Keratinocyte (primary cell): ENCODE results near the gene OTX1.

ENCODE experiments used
- EZH2 ChIP-seq: IDR thresholded peaks from one replicate; pipeline ENCODE4 v1.6.1; 2012; ENCODE audit warnings: inconsistent platforms, mild to moderate bottlenecking, low read length, moderate library complexity
- TF ChIP-seq, protein P1 (sequence below), 3 experiments: IDR thresholded peaks in 1 of 3; conservative IDR thresholded peaks in 1 of 3; optimal IDR thresholded peaks in 1 of 3; 2 replicates in 2 of 3; 3 replicates in 1 of 3; pipeline versions ENCODE3 to v1.5.1; 2011; ENCODE audit warnings: low read length in 3 of 3, mild to moderate bottlenecking in 3 of 3, moderate library complexity in 2 of 3, control low read depth in 1 of 3, inconsistent platforms in 1 of 3; ENCODE audit not compliant: insufficient read depth in 2 of 3; ENCODE audit errors: extremely low read depth in 1 of 3

DNA sequence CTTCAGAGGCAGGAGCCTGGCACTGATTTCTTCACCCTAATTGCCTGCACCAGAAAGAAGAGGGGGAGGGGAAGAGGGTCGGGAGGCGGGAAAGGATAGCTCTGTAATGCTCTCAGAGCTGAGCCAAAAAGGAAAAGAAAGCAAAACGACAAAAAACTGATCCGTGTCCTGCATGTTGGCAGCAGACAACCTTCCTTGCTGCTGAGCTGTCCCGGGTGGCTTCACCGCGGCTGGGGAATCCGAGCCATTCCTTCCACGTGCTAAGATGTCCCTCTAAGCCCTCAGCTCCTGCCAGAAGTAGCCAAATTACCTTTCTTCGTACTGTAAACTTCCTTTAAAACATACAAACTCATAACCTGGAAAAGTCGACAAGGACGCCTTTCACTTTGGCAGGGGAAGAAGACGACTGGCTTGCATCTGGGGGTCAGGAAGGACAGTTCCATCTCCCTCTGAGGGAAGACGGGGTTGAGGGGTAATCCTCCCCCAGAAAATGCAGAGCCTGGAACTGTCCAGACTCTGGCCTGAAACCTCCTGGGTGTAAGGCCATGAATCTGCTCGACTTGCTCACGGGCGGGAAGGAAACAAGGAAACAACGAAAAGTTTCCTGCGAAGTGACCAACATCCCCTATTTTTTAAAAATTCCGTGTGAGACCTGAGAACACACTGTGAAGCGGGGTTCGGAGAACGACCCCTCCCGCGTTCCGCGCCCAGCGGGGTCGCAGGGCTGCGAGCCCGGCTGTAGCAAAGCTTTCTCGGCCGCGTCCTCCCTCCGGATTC is 7.7 kb downstream of the OTX1 start:
- TF ChIP-seq, protein P1, sequence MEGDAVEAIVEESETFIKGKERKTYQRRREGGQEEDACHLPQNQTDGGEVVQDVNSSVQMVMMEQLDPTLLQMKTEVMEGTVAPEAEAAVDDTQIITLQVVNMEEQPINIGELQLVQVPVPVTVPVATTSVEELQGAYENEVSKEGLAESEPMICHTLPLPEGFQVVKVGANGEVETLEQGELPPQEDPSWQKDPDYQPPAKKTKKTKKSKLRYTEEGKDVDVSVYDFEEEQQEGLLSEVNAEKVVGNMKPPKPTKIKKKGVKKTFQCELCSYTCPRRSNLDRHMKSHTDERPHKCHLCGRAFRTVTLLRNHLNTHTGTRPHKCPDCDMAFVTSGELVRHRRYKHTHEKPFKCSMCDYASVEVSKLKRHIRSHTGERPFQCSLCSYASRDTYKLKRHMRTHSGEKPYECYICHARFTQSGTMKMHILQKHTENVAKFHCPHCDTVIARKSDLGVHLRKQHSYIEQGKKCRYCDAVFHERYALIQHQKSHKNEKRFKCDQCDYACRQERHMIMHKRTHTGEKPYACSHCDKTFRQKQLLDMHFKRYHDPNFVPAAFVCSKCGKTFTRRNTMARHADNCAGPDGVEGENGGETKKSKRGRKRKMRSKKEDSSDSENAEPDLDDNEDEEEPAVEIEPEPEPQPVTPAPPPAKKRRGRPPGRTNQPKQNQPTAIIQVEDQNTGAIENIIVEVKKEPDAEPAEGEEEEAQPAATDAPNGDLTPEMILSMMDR (optimal IDR thresholded peaks at IDR 0.05 in 1 of 3, IDR thresholded peaks at IDR 0.05 in 1 of 3, conservative IDR thresholded peaks at IDR 0.05 in 1 of 3; ENCODE audit: extremely low read depth in 1 of 3, insufficient read depth in 2 of 3, low read length in 3 of 3), result no peak
- no peak for TF ChIP-seq EZH2
